AG04450 (cell line): ENCODE results near the gene PTPN4. TPM values are rescaled to one million over a fixed set of nuclear protein-coding genes. Genes with fewer than 3 reads are reported as not detected.

ENCODE experiments used
- CTCF ChIA-PET: fragments of 300-600, 350-600 bp; formaldehyde crosslinking; extraction: SDS; loops from one replicate; lab custom pipeline; 2022; ENCODE audit warnings: antibody characterized with exemption, inconsistent platforms; lab: Charles Lee
- POLR2A ChIA-PET: fragments of 350-600 bp; formaldehyde crosslinking; extraction: SDS; loops from one replicate; lab custom pipeline; 2021; ENCODE audit warnings: antibody characterized with exemption, inconsistent platforms; lab: Yijun Ruan, JAX
- DNase-seq: peaks from one replicate; pipeline ENCODE4 v3.0.0-alpha.2; 2011; ENCODE audit warnings: low read depth, low spot score
- H3K27ac ChIP-seq: one replicate; pipeline ENCODE4 v1.5.1; 2012; ENCODE audit warnings: low read depth, low read length, control low read depth
- H3K27me3 ChIP-seq: one replicate; pipeline ENCODE4 v1.6.0; 2012; ENCODE audit warnings: low read length; ENCODE audit not compliant: control insufficient read depth, insufficient read depth
- H3K4me3 ChIP-seq: 2 replicates; pipeline ENCODE4 v1.5.1; 2011; ENCODE audit warnings: mild to moderate bottlenecking, low read depth, low read length, control low read depth
- H3K9me3 ChIP-seq: 2 replicates; pipeline ENCODE4 v1.5.1; 2012; ENCODE audit warnings: low read length; ENCODE audit not compliant: control insufficient read depth, insufficient read depth
- polyA plus RNA-seq: library from polyadenylated mRNA; depleted of rRNA; stranded (reverse); fragments of >200 nt; gene quantifications from 2 replicates; pipeline ENCODE4 v1.2.3, GENCODE V29; 2011
- TF ChIP-seq, protein P1 (sequence below): IDR thresholded peaks from 2 replicates; pipeline ENCODE4 v1.5.1; 2011; ENCODE audit warnings: low read depth, low read length, control low read depth, inconsistent platforms

The PTPN4 gene
- polyA plus RNA-seq, 1 experiment = 19.6 TPM

DNA sequence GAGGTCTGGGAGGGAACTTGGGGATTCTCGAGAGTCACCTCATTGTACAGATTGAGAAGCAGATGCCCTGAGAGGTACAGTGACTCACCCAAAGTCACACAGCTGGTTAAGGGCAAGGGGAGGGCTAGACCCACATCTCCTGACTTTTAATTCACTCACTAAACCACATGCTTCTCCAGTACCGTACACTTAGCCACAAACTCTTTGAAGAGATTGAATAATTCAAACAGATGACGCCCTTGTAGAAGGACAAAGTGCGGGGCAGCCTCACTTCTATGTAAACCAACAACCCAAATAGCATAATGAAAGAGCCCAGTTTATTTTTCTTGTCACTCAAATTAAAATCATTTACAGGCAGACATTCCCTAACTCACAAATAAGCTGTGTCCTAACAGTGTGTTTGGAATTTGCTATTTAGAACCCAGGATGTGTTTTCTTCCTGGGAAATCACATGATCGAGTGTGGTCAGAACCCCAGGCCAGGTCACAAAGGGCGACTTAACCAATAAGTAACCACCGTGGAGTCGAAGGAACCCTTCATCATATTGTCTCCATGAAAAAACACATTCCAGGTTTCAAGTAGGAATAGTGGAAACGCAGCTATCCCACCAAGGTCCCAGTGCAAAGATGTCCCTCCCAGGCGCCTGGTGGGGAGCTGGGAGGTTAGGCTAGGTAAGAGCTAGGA lies 35.8 kb upstream of the PTPN4 start:
- no peak overlapping the region for H3K27ac ChIP-seq
- H3K27me3 ChIP-seq = peaks cover 26% of the 10 kb centered on the region
- TF ChIP-seq, protein P1, sequence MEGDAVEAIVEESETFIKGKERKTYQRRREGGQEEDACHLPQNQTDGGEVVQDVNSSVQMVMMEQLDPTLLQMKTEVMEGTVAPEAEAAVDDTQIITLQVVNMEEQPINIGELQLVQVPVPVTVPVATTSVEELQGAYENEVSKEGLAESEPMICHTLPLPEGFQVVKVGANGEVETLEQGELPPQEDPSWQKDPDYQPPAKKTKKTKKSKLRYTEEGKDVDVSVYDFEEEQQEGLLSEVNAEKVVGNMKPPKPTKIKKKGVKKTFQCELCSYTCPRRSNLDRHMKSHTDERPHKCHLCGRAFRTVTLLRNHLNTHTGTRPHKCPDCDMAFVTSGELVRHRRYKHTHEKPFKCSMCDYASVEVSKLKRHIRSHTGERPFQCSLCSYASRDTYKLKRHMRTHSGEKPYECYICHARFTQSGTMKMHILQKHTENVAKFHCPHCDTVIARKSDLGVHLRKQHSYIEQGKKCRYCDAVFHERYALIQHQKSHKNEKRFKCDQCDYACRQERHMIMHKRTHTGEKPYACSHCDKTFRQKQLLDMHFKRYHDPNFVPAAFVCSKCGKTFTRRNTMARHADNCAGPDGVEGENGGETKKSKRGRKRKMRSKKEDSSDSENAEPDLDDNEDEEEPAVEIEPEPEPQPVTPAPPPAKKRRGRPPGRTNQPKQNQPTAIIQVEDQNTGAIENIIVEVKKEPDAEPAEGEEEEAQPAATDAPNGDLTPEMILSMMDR = no peak
- no peak for DNase-seq
- H3K4me3 ChIP-seq = no peak overlapping the region
- no peaks in the 10 kb centered on the region for H3K9me3 ChIP-seq
- ChIA-PET POLR2A (no interaction called here), CTCF (interaction anchor here (0.6 to 0.9 kb wide), 2 partner anchors 29 to 59 kb away, joined by 4 read pairs; no protein-coding TSS in a partner anchor)

DNA sequence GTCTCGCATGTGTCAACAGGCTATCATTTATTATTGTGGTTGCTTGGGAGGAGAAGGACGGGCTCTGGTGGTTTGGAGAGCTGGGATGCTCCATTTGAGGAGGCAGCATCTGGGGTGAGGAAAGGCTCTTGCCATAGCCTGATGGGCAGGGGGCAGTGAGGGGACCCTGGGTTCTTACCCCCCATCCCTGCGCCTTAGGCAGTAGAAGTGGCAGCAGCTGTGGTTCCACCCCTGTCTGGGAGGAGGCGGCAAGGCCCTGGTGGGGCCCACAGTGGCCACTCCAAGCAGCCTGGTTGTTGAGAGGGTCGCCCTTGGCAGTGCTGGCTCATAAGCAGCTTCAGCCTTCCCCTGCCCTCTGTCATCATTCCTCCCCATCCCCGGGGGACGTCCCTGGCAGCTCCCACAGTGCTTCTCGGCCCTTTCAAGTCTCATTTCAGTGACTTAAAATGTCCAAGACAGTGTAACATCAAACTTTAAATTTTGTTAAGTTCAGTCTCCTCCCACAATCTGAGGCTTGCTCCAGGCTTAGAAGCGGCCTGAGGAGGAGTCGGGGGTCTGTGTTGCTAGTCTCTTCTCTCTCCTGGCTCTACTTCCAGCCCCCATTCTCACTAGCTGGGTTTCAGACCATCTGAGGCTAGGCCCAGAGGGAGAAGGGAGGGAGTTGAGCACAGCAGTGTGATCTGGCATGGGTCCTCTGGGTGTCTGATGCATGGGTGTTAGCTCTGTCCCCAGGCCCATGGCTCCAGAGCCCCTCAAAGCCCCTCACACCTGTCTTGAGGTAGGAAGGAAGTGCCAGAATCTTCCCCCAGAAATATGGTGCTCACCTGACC lies 34.9 kb upstream of the PTPN4 start:
- Histone ChIP-seq H3K9me3 (no peaks in the 10 kb centered on the region; the same call in 1 of the 2 replicates), H3K4me3 (no peak overlapping the region), H3K27me3 (peaks cover 22% of the 10 kb centered on the region), H3K27ac (no peak overlapping the region)
- ChIA-PET CTCF (no interaction called here), POLR2A (no interaction called here)
- DNase-seq = no peak
- TF ChIP-seq, protein P1 = no peak

DNA sequence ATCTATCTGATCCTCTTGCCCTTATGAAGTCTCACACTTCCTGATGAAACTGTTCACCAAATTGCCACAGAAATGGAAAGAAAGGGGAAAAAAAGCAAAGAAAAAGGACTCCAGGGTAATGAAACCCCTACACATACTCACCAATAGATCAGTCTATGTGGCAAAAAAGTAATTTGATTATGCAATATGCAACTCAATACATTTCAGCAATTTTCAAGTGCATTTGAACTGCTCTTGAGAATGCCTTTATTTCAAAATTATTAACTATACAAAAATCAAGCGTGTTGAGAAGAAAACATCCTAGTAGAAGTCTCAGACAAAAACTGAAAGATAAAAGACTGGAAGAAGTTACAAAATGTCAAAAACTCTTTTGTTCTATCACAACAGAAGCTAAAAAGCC lies 32.2 kb upstream of the PTPN4 start:
- Histone ChIP-seq H3K27me3 (peaks cover 28% of the 10 kb centered on the region), H3K27ac (no peak overlapping the region), H3K9me3 (no peaks in the 10 kb centered on the region; the same call in 1 of the 2 replicates), H3K4me3 (no peak overlapping the region)
- ChIA-PET CTCF (no interaction called here), POLR2A (no interaction called here)
- DNase-seq = no peak
- TF ChIP-seq, protein P1 = no peak

DNA sequence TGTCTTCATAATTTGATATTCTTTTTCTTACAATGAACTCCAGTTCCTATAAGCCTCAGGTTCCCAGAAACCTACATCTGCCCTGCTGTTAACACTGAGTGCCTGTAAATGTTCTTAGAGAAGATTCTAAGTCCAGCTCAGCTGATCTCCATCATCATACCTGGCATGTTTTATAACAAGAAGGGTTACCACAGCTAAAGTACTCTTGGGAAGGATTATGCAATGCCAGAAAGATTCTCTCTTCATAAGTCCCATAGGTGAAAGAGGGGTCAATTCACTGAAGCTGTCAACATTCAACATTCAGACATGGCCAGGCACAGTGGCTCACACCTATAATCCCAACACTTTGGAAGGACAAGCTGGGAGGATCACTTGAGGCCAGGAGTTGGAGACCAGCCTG lies 31.3 kb upstream of the PTPN4 start:
- ChIA-PET CTCF (interaction anchor here (1.6 kb wide), 1 partner anchor 26 kb away, joined by 3 read pairs; no protein-coding TSS in a partner anchor), POLR2A (no interaction called here)
- TF ChIP-seq, protein P1 = no peak
- Histone ChIP-seq H3K27me3 (peaks cover 25% of the 10 kb centered on the region), H3K9me3 (no peaks in the 10 kb centered on the region; the same call in 1 of the 2 replicates), H3K4me3 (no peak overlapping the region), H3K27ac (no peak overlapping the region)
- DNase-seq = no peak

DNA sequence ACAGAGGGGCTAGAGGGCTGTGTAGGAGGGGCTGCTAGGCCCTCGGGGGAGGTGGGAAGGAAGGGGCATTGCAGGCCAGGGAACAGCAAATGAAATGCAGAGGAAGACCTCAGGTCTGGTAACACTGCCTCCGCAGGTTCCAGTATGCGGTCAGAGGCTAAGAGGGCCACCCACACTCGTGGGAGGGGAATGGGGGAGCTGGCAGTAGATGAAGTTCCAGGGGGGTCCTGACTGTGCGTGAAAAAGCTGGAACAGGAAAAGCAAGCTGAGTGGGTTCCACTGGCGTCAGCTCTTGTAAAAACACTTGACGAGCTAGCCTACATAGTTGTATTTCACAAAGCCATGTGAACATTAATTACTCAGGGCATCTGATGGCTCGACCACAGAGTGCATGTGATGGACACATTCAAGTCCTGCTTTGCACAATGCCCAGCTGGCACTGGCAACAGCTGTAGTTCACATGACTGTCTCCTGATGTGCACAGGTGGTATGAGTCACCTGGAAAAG lies 29.0 kb upstream of the PTPN4 start:
- ChIA-PET CTCF (no interaction called here), POLR2A (no interaction called here)
- peaks cover 30% of the 10 kb centered on the region for H3K27me3 ChIP-seq
- H3K9me3 ChIP-seq = no peaks in the 10 kb centered on the region; the same call in 1 of the 2 replicates
- no peak overlapping the region for H3K27ac ChIP-seq
- TF ChIP-seq, protein P1 = no peak
- no peak for DNase-seq
- no peak overlapping the region for H3K4me3 ChIP-seq
